Activated T-helper 17 cell treated with anti-CD3 and anti-CD28 coated beads, Interleukin-2, amount 50 U/mL, for 72 hours (primary cell): Measurements from ENCODE around the gene KLK15. TPM values are rescaled to one million over a fixed set of nuclear protein-coding genes. Genes with fewer than 3 reads are reported as not detected.
"Not testable (repeated sequence)": the region's sequence is repeated elsewhere in the genome, so short reads cannot be mapped to it uniquely, and the experiment has no call there.

Source experiments
- ATAC-seq: fragments of 150-1000 bp; cut with Tn5 transposase; replicated peaks from 2 replicates; pipeline ENCODE4 v1.10.0; 2021; ENCODE audit warnings: mild to moderate bottlenecking, moderate library complexity
- H3K27ac Mint-ChIP-seq: one replicate; pipeline ENCODE4 v1.8.0; 2022; ENCODE audit warnings: mixed read lengths
- H3K27me3 Mint-ChIP-seq: one replicate; pipeline ENCODE4 v1.8.0; 2022; ENCODE audit warnings: mixed read lengths
- H3K36me3 Mint-ChIP-seq: one replicate; pipeline ENCODE4 v1.8.0; 2022; ENCODE audit warnings: low read depth, mild to moderate bottlenecking, mixed read lengths
- H3K4me1 Mint-ChIP-seq: one replicate; pipeline ENCODE4 v1.8.0; 2022; ENCODE audit warnings: mixed read lengths
- H3K4me3 Mint-ChIP-seq: one replicate; pipeline ENCODE4 v1.8.0; 2022; ENCODE audit warnings: mild to moderate bottlenecking, mixed read lengths
- H3K9me3 Mint-ChIP-seq: one replicate; pipeline ENCODE4 v1.8.0; 2022; ENCODE audit warnings: mixed read lengths
- total RNA-seq, 2 donors: library from RNA; stranded (reverse); gene quantifications; one replicate each; pipeline ENCODE4 v1.2.3, GENCODE V29; 2022

KLK15 gene
- total RNA-seq, 2 donors from 2014 or later = not detected

- H3K9me3 Mint-ChIP-seq = no peaks in the 10 kb centered on the region
- no peak overlapping the region for H3K4me3 Mint-ChIP-seq
- no peak overlapping the region for H3K27ac Mint-ChIP-seq
- H3K4me1 Mint-ChIP-seq = no peaks in the 10 kb centered on the region
- no peaks in the 10 kb centered on the region for H3K27me3 Mint-ChIP-seq
- no peaks in the 10 kb centered on the region for H3K36me3 Mint-ChIP-seq
- no peak for ATAC-seq
Observed at GRCh38 chr19:50790922-50791467, 42.4 kb downstream of the KLK15 start.

- no peak for ATAC-seq
- no peaks in the 10 kb centered on the region for H3K36me3 Mint-ChIP-seq
- H3K27ac Mint-ChIP-seq = no peak within 1 kb of the TSS
- no peaks in the 10 kb centered on the region for H3K9me3 Mint-ChIP-seq
- H3K27me3 Mint-ChIP-seq = no peaks in the 10 kb centered on the region
- H3K4me3 Mint-ChIP-seq = no peak within 1 kb of the TSS
- no peaks in the 10 kb centered on the region for H3K4me1 Mint-ChIP-seq
Observed at GRCh38 chr19:50790396-50790795, 43.0 kb downstream of the KLK15 start, which contains the start of gene ACP4. ACP4 (plus strand) TSS chr19:50790415; CDS start chr19:50790415, 0 bp downstream.

DNA sequence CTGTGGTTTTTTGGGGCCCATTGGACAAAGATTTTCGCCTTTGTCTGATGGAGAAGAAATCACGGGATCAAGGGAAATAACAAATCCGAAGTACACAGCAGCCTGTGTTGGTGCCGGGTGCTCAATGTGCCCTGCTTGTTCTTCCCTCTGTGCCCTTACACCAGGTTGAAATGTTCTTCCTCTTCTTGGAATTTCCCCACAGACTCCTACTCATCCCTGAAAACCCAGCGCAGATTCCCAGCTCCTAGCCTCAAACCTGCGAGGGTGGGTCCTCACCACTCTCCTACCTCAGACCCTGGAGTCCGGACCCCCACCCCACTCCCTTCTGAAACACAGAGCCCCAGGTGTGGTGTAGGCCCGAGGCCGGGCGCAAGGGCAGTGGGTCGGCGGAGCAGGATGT lies 48.0 kb downstream of the KLK15 start:
- no peak overlapping the region for H3K4me3 Mint-ChIP-seq
- no peaks in the 10 kb centered on the region for H3K36me3 Mint-ChIP-seq
- H3K27me3 Mint-ChIP-seq = peaks cover 7% of the 10 kb centered on the region
- H3K4me1 Mint-ChIP-seq = no peaks in the 10 kb centered on the region
- no peaks in the 10 kb centered on the region for H3K9me3 Mint-ChIP-seq
- H3K27ac Mint-ChIP-seq = no peak overlapping the region
- ATAC-seq = no peak

- Mint-ChIP-seq H3K36me3 (no peaks in the 10 kb centered on the region), H3K27ac (no peak overlapping the region), H3K4me1 (no peaks in the 10 kb centered on the region), H3K9me3 (no peaks in the 10 kb centered on the region), H3K27me3 (peaks cover 12% of the 10 kb centered on the region), H3K4me3 (no peak overlapping the region)
- no peak for ATAC-seq
Observed at GRCh38 chr19:50784710-50785109, 48.7 kb downstream of the KLK15 start.

GRCh38 chr19:50783848-50784152 lies 49.6 kb downstream of the KLK15 start:
- not testable (repeated sequence) for ATAC-seq, H3K36me3 Mint-ChIP-seq, H3K27ac Mint-ChIP-seq, H3K4me3 Mint-ChIP-seq, H3K9me3 Mint-ChIP-seq, H3K4me1 Mint-ChIP-seq
- H3K27me3 Mint-ChIP-seq = peaks cover 21% of the 10 kb centered on the region

- no peak overlapping the region for H3K27ac Mint-ChIP-seq
Observed at GRCh38 chr19:50780753-50781435, 52.5 kb downstream of the KLK15 start.

DNA sequence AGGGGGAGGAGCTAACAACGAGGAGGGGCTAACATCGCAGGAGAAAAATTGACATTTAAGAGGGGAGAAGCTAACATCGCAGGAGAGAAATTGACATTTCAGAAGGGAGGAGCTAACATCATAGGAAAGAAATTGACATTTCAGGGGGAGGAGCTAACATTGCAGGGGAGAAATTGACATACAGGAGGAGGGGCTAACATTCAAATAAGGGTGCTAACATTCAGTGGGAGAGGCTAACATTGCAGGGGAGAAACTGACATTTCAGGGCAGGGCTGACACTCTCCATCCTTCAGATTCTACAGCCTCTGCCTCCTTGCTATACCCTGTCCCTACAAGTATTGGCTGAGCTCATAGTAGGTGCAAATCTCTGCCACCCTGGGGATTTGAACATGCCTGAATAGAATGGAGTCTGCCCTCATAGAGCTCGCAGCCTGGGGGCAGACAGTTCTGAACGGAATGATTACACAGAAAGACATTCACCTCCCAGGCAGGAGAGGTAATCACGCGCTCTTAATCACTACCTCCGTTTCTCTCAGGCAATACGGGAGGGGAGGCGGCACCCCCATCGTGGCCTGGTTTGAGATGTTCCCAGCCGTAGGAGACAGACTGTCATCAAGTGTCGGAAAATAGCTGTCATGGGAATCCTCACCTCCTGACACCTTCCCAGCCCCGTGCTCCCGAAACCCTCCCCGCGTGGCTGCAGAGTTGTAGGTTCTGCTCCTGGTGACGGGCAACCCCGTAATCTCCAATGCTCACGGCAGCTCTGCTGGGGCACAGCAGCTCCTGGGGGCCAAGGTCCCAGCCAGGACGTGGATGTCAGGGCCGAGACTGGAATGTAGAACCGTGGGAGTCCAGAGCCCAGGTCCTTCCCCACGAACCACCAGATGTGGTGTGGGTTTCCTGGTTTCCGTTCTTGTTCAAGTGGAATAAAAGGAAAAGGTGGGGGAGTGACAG lies 53.6 kb downstream of the KLK15 start:
- Mint-ChIP-seq H3K27me3 (peaks cover 49% of the 10 kb centered on the region), H3K36me3 (no peaks in the 10 kb centered on the region), H3K27ac (no peak overlapping the region), H3K9me3 (no peaks in the 10 kb centered on the region), H3K4me3 (no peak overlapping the region), H3K4me1 (no peaks in the 10 kb centered on the region)
- no peak for ATAC-seq

More at GRCh38 chr19:50780753-50781435, 52.5 kb downstream of the KLK15 start:
- Mint-ChIP-seq H3K27me3 (peaks cover 42% of the 10 kb centered on the region), H3K9me3 (no peaks in the 10 kb centered on the region), H3K4me3 (no peak overlapping the region), H3K36me3 (no peaks in the 10 kb centered on the region), H3K4me1 (no peaks in the 10 kb centered on the region)
- ATAC-seq = no peak

GRCh38 chr19:50778906-50779430 lies 54.4 kb downstream of the KLK15 start:
- Mint-ChIP-seq H3K36me3 (no peaks in the 10 kb centered on the region), H3K9me3 (no peaks in the 10 kb centered on the region), H3K27ac (no peak overlapping the region), H3K4me3 (no peak overlapping the region), H3K27me3 (peaks cover 50% of the 10 kb centered on the region), H3K4me1 (no peaks in the 10 kb centered on the region)
- ATAC-seq = no peak

GRCh38 chr19:50777830-50778303 lies 55.5 kb downstream of the KLK15 start:
- Mint-ChIP-seq H3K9me3 (no peaks in the 10 kb centered on the region), H3K27me3 (peaks cover 50% of the 10 kb centered on the region), H3K4me3 (no peak overlapping the region), H3K4me1 (no peaks in the 10 kb centered on the region), H3K36me3 (no peaks in the 10 kb centered on the region), H3K27ac (no peak overlapping the region)
- no peak for ATAC-seq

GRCh38 chr19:50777261-50777660 lies 56.1 kb downstream of the KLK15 start:
- Mint-ChIP-seq H3K36me3 (no peaks in the 10 kb centered on the region), H3K4me1 (no peaks in the 10 kb centered on the region), H3K9me3 (no peaks in the 10 kb centered on the region)

GRCh38 chr19:50776131-50776530 lies 57.2 kb downstream of the KLK15 start:
- H3K4me1 Mint-ChIP-seq = no peaks in the 10 kb centered on the region
- H3K36me3 Mint-ChIP-seq = no peaks in the 10 kb centered on the region
- H3K4me3 Mint-ChIP-seq = no peak overlapping the region
- H3K27me3 Mint-ChIP-seq = peaks cover 50% of the 10 kb centered on the region
- H3K9me3 Mint-ChIP-seq = no peaks in the 10 kb centered on the region
- no peak overlapping the region for H3K27ac Mint-ChIP-seq
- ATAC-seq = no peak

More at GRCh38 chr19:50777261-50777660, 56.1 kb downstream of the KLK15 start:
- H3K4me3 Mint-ChIP-seq = no peak overlapping the region
- peaks cover 50% of the 10 kb centered on the region for H3K27me3 Mint-ChIP-seq
- no peak for ATAC-seq
- H3K27ac Mint-ChIP-seq = no peak overlapping the region

Other genes with a start within 250 kb of the KLK15 start
- gene SYT3, start 193.7 kb downstream of the KLK15 start, total RNA-seq = not detected
- not detected for gene C19orf81, start 184.1 kb downstream of the KLK15 start, total RNA-seq
- gene SHANK1, start 113.8 kb downstream of the KLK15 start, total RNA-seq = not detected
- under 1 TPM; 0.24 to 0.45 TPM for gene CLEC11A, start 110.2 kb downstream of the KLK15 start, total RNA-seq
- not detected for gene GPR32, start 63.1 kb downstream of the KLK15 start, total RNA-seq
- not detected for gene ACP4, start 43.2 kb downstream of the KLK15 start, total RNA-seq
- gene KLK1, start 9.8 kb downstream of the KLK15 start, total RNA-seq = 1 to 10 TPM in 1 of 2 donors, under 1 TPM in 1; 0.39 to 2.0 TPM
- not detected for gene KLK3, start 21.3 kb upstream of the KLK15 start, total RNA-seq
- gene KLK2, start 39.9 kb upstream of the KLK15 start, total RNA-seq = under 1 TPM in 1 of 2 donors, not detected in 1; 0.24 TPM
- not detected for gene KLK4, start 77.8 kb upstream of the KLK15 start, total RNA-seq
- not detected for gene KLK5, start 119.5 kb upstream of the KLK15 start, total RNA-seq
- not detected for gene KLK6, start 136.0 kb upstream of the KLK15 start, total RNA-seq
- not detected for gene KLK7, start 150.3 kb upstream of the KLK15 start, total RNA-seq
- gene KLK8, start 168.0 kb upstream of the KLK15 start, total RNA-seq = not detected
- gene KLK10, start 186.1 kb upstream of the KLK15 start, total RNA-seq = not detected
- not detected for gene KLK11, start 193.0 kb upstream of the KLK15 start, total RNA-seq
- gene KLK12, start 201.4 kb upstream of the KLK15 start, total RNA-seq = not detected
- not detected for gene KLK13, start 231.5 kb upstream of the KLK15 start, total RNA-seq
- under 1 TPM; 0.26 to 0.77 TPM for gene KLK14, start 249.3 kb upstream of the KLK15 start, total RNA-seq